Keratinocyte (primary cell): Measurements from ENCODE around the gene TPRA1. TPM values are rescaled to one million over a fixed set of nuclear protein-coding genes. Genes with fewer than 3 reads are reported as not detected.
A peak's percentile ranks its signal among the peaks of the same experiment; 100 is the strongest.

ENCODE experiments used
- DNase-seq: peaks from one replicate; pipeline ENCODE4 v3.0.0-alpha.2; 2011; ENCODE audit warnings: low read depth, missing footprints, low spot score
- FAIRE-seq: peaks from 2 replicates; lab custom pipeline; 2011; peaks lifted over from hg19 to GRCh38; lab: Jason Lieb, UNC
- H2AFZ ChIP-seq: 2 replicates; pipeline ENCODE4 v1.6.0; 2012; ENCODE audit warnings: low read length, control low read depth, inconsistent platforms; ENCODE audit not compliant: control insufficient read depth
- H3K27ac ChIP-seq: 2 replicates; pipeline ENCODE4 v1.5.1; 2011; ENCODE audit warnings: low read length; ENCODE audit not compliant: control insufficient read depth, insufficient read depth
- H3K27me3 ChIP-seq: 3 replicates; pipeline ENCODE4 v1.6.0; 2011; ENCODE audit warnings: low read length; ENCODE audit not compliant: control insufficient read depth, insufficient read depth; ENCODE audit errors: extremely low read depth
- H3K36me3 ChIP-seq, 2 experiments: 2 replicates in 1 of 2; 3 replicates in 1 of 2; pipeline ENCODE4 v1.5.1; 2011; ENCODE audit warnings: low read length in 2 of 2, mild to moderate bottlenecking in 1 of 2; ENCODE audit not compliant: control insufficient read depth in 2 of 2, insufficient read depth in 2 of 2; ENCODE audit errors: extremely low read depth in 1 of 2
- H3K4me1 ChIP-seq: 3 replicates; pipeline ENCODE4 v1.5.1; 2011; ENCODE audit warnings: low read length; ENCODE audit not compliant: control insufficient read depth, insufficient read depth; ENCODE audit errors: extremely low read depth
- H3K4me2 ChIP-seq: 3 replicates; pipeline ENCODE4 v1.6.0; 2011; ENCODE audit warnings: low read depth, low read length; ENCODE audit not compliant: control insufficient read depth, insufficient read depth; ENCODE audit errors: extremely low read depth
- H3K4me3 ChIP-seq, 3 experiments: fragments of 200-600 bp in 1 of 3; sonication (generic) in 1 of 3; 2 replicates in 2 of 3; 3 replicates in 1 of 3; pipeline ENCODE4 v1.5.1; 2011 to 2016; ENCODE audit warnings: low read length in 3 of 3, mild to moderate bottlenecking in 3 of 3, control low read depth in 2 of 3, inconsistent platforms in 1 of 3, low read depth in 1 of 3, mixed read lengths in 1 of 3, mixed run types in 1 of 3, moderate library complexity in 1 of 3; ENCODE audit not compliant: control insufficient read depth in 2 of 3, insufficient read depth in 2 of 3; ENCODE audit errors: extremely low read depth in 1 of 3
- H3K79me2 ChIP-seq: 2 replicates; pipeline ENCODE4 v1.6.0; 2012; ENCODE audit warnings: low read length; ENCODE audit not compliant: control insufficient read depth, insufficient read depth
- H3K9ac ChIP-seq: 3 replicates; pipeline ENCODE4 v1.6.0; 2011; ENCODE audit warnings: low read length; ENCODE audit not compliant: control insufficient read depth, insufficient read depth; ENCODE audit errors: extremely low read depth
- H3K9me1 ChIP-seq: 3 replicates; pipeline ENCODE4 v1.6.0; 2011; ENCODE audit warnings: low read length; ENCODE audit not compliant: control insufficient read depth, insufficient read depth; ENCODE audit errors: extremely low read depth
- H3K9me3 ChIP-seq: 2 replicates; pipeline ENCODE4 v1.5.1; 2012; ENCODE audit warnings: low read depth, low read length; ENCODE audit not compliant: control insufficient read depth
- H4K20me1 ChIP-seq: 3 replicates; pipeline ENCODE4 v1.6.0; 2011; ENCODE audit warnings: low read length; ENCODE audit not compliant: control insufficient read depth, insufficient read depth; ENCODE audit errors: extremely low read depth
- EZH2 ChIP-seq: IDR thresholded peaks from one replicate; pipeline ENCODE4 v1.6.1; 2012; ENCODE audit warnings: inconsistent platforms, mild to moderate bottlenecking, low read length, moderate library complexity
- dilution Hi-C: fragments of 300-500 bp; cut with MboI; formaldehyde crosslinking; loops from one replicate; pipeline ENCODE4 v1.7.0; 2020; ENCODE audit warnings: low sequenced_read_pairs; ENCODE audit not compliant: extremely low pct_ligation_motif_present
- polyA plus RNA-seq, 5 experiments: library from polyadenylated mRNA; depleted of rRNA in 3 of 5; stranded (reverse) in 3 of 5; stranded (forward) in 1 of 5; unstranded in 1 of 5; fragments of >200 nt; gene quantifications; 1 replicate in 1 of 5; 2 replicates in 3 of 5; 3 replicates in 1 of 5; pipeline versions ENCODE4 v1.2.1 to v1.2.3, GENCODE V29; 2011 to 2012; ENCODE audit warnings: missing spikeins in 2 of 5, low read depth in 1 of 5, low replicate concordance in 1 of 5
- TF ChIP-seq, protein P1 (sequence below), 3 experiments: IDR thresholded peaks in 1 of 3; conservative IDR thresholded peaks in 1 of 3; optimal IDR thresholded peaks in 1 of 3; 2 replicates in 2 of 3; 3 replicates in 1 of 3; pipeline versions ENCODE3 to v1.5.1; 2011; ENCODE audit warnings: low read length in 3 of 3, mild to moderate bottlenecking in 3 of 3, moderate library complexity in 2 of 3, control low read depth in 1 of 3, inconsistent platforms in 1 of 3; ENCODE audit not compliant: insufficient read depth in 2 of 3; ENCODE audit errors: extremely low read depth in 1 of 3

The TPRA1 gene
- polyA plus RNA-seq, 1 donor (not counting 4 experiments of a cell fraction or from before 2014, with no cell fraction given) = 22.2 TPM

DNA sequence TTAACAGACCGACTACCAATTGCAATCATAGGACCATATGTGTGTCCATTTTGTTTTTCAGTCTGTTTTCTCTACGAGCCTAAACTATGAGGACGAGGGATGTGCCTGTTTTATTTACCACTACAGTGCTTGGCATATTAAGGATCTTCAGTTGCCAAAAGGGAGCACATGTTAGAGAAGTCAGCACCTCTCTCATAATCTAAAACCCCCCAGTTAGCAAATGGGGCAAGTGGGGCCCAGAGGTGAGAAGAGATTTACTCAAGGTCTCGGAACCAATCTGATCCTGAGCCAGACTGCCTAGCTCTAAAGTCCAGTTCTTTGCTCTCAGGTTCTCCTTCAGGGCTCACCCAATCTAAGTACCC, 37.9 kb upstream of the TPRA1 start:
- Histone ChIP-seq H3K4me2 (no peak overlapping the region), H3K9ac (no peak overlapping the region), H3K9me1 (no peaks in the 10 kb centered on the region), H3K4me3 (no peak overlapping the region), H3K9me3 (no peaks in the 10 kb centered on the region), H3K36me3 (no peaks in the 10 kb centered on the region), H3K79me2 (no peaks in the 10 kb centered on the region), H3K27me3 (peaks cover 29% of the 10 kb centered on the region), H3K27ac (no peak overlapping the region), H4K20me1 (no peaks in the 10 kb centered on the region), H2AFZ (no peak overlapping the region), H3K4me1 (peaks cover 6% of the 10 kb centered on the region)
- peak; percentile 47 for TF ChIP-seq EZH2
- TF ChIP-seq, protein P1, sequence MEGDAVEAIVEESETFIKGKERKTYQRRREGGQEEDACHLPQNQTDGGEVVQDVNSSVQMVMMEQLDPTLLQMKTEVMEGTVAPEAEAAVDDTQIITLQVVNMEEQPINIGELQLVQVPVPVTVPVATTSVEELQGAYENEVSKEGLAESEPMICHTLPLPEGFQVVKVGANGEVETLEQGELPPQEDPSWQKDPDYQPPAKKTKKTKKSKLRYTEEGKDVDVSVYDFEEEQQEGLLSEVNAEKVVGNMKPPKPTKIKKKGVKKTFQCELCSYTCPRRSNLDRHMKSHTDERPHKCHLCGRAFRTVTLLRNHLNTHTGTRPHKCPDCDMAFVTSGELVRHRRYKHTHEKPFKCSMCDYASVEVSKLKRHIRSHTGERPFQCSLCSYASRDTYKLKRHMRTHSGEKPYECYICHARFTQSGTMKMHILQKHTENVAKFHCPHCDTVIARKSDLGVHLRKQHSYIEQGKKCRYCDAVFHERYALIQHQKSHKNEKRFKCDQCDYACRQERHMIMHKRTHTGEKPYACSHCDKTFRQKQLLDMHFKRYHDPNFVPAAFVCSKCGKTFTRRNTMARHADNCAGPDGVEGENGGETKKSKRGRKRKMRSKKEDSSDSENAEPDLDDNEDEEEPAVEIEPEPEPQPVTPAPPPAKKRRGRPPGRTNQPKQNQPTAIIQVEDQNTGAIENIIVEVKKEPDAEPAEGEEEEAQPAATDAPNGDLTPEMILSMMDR (optimal IDR thresholded peaks at IDR 0.05 in 1 of 3, IDR thresholded peaks at IDR 0.05 in 1 of 3, conservative IDR thresholded peaks at IDR 0.05 in 1 of 3; ENCODE audit: extremely low read depth in 1 of 3, insufficient read depth in 2 of 3, low read length in 3 of 3) = no peak
- DNase-seq (no peak), FAIRE-seq (no peak)
- dilution Hi-C loops = no loop called here

DNA sequence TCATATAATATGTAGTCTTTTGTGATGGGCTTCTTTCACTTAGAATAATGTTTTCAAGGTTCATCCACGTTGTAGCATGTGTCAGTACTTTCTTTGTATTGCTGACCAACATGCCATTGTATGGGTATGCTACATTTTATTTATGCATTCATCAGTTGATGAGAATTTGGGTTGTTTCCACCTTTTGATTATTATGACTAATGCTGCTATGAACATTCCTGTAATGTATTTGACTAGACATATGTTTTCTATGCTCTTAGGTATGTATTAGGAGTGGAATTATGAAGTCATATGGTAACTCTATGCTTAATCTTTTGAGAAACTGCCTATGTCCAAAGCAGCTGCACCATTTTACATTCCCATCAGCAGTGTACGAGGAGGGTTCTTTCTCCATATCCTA, 35.3 kb upstream of the TPRA1 start:
- peaks cover 25% of the 10 kb centered on the region for H3K27me3 ChIP-seq
- peaks cover 0 to 9% of the 10 kb centered on the region in 2 experiments for H3K36me3 ChIP-seq
- H3K9me3 ChIP-seq = no peaks in the 10 kb centered on the region
- peaks cover 6% of the 10 kb centered on the region for H3K4me1 ChIP-seq
- no peak overlapping the region for H3K27ac ChIP-seq
- no peaks in the 10 kb centered on the region for H4K20me1 ChIP-seq
- DNase-seq (no peak), FAIRE-seq (no peak)
- dilution Hi-C loops = no loop called here
- no peak overlapping the region for H3K4me3 ChIP-seq
- TF ChIP-seq, protein P1 (optimal IDR thresholded peaks at IDR 0.05 in 1 of 3, IDR thresholded peaks at IDR 0.05 in 1 of 3, conservative IDR thresholded peaks at IDR 0.05 in 1 of 3; ENCODE audit: extremely low read depth in 1 of 3, insufficient read depth in 2 of 3, low read length in 3 of 3) = no peak
- no peak for TF ChIP-seq EZH2
- no peaks in the 10 kb centered on the region for H3K9me1 ChIP-seq
- no peak overlapping the region for H3K9ac ChIP-seq
- no peaks in the 10 kb centered on the region for H3K79me2 ChIP-seq
- no peak overlapping the region for H3K4me2 ChIP-seq
- no peak overlapping the region for H2AFZ ChIP-seq
